A549 (cell line): ENCODE results near the gene GNA12. TPM values are rescaled to one million over a fixed set of nuclear protein-coding genes. Genes with fewer than 3 reads are reported as not detected.

ENCODE experiments used
- ATAC-seq, 2 experiments: fragments of 200-7000 bp in 1 of 2; fragments of >200 bp in 1 of 2; cut with Nextera tagmentation in 1 of 2; cut with Tn5 transposase in 1 of 2; 3 replicates each; pipeline versions ENCODE4 v1.8.0 to v1.9.1; 2018 to 2020; ENCODE audit warnings: mild to moderate bottlenecking in 1 of 2, moderate library complexity in 1 of 2
- CTCF ChIA-PET: fragments of 300-600 bp; sonication (Branson Sonifier 250); formaldehyde crosslinking; extraction: SDS; loops from one replicate; lab custom pipeline; 2021; ENCODE audit warnings: antibody characterized with exemption, inconsistent platforms; lab: Yijun Ruan, JAX
- POLR2A ChIA-PET: fragments of 350-600 bp; formaldehyde crosslinking; extraction: SDS; loops from one replicate; lab custom pipeline; 2021; ENCODE audit warnings: antibody characterized with exemption, inconsistent platforms; lab: Yijun Ruan, JAX
- DNase-seq, 2 experiments: peaks; one replicate each; pipeline versions ENCODE4 v3.0.0 to v3.0.0-alpha.2; 2011 to 2016; ENCODE audit warnings: low read depth in 1 of 2, low spot score in 1 of 2
- FAIRE-seq: peaks from 2 replicates; lab custom pipeline; 2011; peaks lifted over from hg19 to GRCh38; lab: Jason Lieb, UNC
- H3K27ac ChIP-seq, 2 experiments: fragments of >200 bp; sonication (Bioruptor Twin); formaldehyde crosslinking; 3 replicates each; pipeline ENCODE4 v1.5.1; 2016 to 2017
- H3K4me1 ChIP-seq: fragments of >200 bp; sonication (Bioruptor Twin); formaldehyde crosslinking; 3 replicates; pipeline ENCODE4 v1.6.1; 2016
- H3K4me2 ChIP-seq: fragments of >200 bp; sonication (Bioruptor Twin); formaldehyde crosslinking; 3 replicates; pipeline ENCODE4 v1.6.1; 2016
- H3K4me3 ChIP-seq: fragments of >200 bp; sonication (Bioruptor Twin); formaldehyde crosslinking; 3 replicates; pipeline ENCODE4 v1.5.1; 2016
- H3K9me3 ChIP-seq: fragments of >200 bp; sonication (Bioruptor Twin); formaldehyde crosslinking; 3 replicates; pipeline ENCODE4 v1.6.1; 2016
- CBX2 ChIP-seq: fragments of 200-600 bp; sonication (generic); IDR thresholded peaks from 2 replicates; pipeline ENCODE4 v1.6.1; 2016; ENCODE audit warnings: low read depth, mild to moderate bottlenecking, borderline replicate concordance
- CEBPB ChIP-seq, 2 experiments: fragments of >200 bp in 1 of 2; sonication (Bioruptor Twin) in 1 of 2; formaldehyde crosslinking in 1 of 2; IDR thresholded peaks; 2 replicates each; pipeline ENCODE4 v1.6.1; 2012 to 2016
- CHD2 ChIP-seq: fragments of 150-350 bp; IDR thresholded peaks from 2 replicates; pipeline ENCODE4 v1.6.1; 2014; ENCODE audit warnings: low read length; ENCODE audit not compliant: partially characterized antibody
- EP300 ChIP-seq, 2 experiments: fragments of >200 bp; sonication (Bioruptor Twin); formaldehyde crosslinking; IDR thresholded peaks; 2 replicates in 1 of 2; 3 replicates in 1 of 2; pipeline ENCODE4 v1.6.1; 2016 to 2017
- ESRRA ChIP-seq: fragments of 150-350 bp; IDR thresholded peaks from 2 replicates; pipeline ENCODE4 v1.6.1; 2014; ENCODE audit warnings: mild to moderate bottlenecking, low read length, borderline replicate concordance
- FOSB ChIP-seq: fragments of 250-450 bp; sonication (Bioruptor Pico); IDR thresholded peaks from 2 replicates; pipeline ENCODE4 v1.5.0; 2020; ENCODE audit warnings: mild to moderate bottlenecking, moderate library complexity
- FOSL2 ChIP-seq, 2 experiments: fragments of 450-650 bp in 1 of 2; fragments of >200 bp in 1 of 2; sonication (Bioruptor Twin) in 1 of 2; formaldehyde crosslinking; IDR thresholded peaks; 2 replicates each; pipeline versions ENCODE4 v1.5.0 to v1.6.1; 2016 to 2020; ENCODE audit warnings: mild to moderate bottlenecking in 1 of 2, moderate library complexity in 1 of 2
- GATA3 ChIP-seq: IDR thresholded peaks from 2 replicates; pipeline ENCODE4 v1.6.1; 2012; ENCODE audit warnings: borderline replicate concordance
- HDAC2 ChIP-seq: fragments of 200-600 bp; sonication (generic); IDR thresholded peaks from 2 replicates; pipeline ENCODE4 v1.6.1; 2016
- HOXB13 ChIP-seq: fragments of 250-450 bp; sonication (Bioruptor Pico); IDR thresholded peaks from 2 replicates; pipeline ENCODE4 v1.5.0; 2020; ENCODE audit warnings: low read depth, mild to moderate bottlenecking, moderate library complexity
- HOXB5 ChIP-seq: fragments of 250-450 bp; sonication (Bioruptor Pico); IDR thresholded peaks from 2 replicates; pipeline ENCODE4 v1.5.0; 2020; ENCODE audit warnings: mild to moderate bottlenecking, moderate library complexity
- KDM1A ChIP-seq: fragments of 200-600 bp; sonication (generic); IDR thresholded peaks from 2 replicates; pipeline ENCODE4 v1.6.1; 2016; ENCODE audit warnings: low read depth, mild to moderate bottlenecking
- KDM5A ChIP-seq: fragments of 200-600 bp; sonication (generic); IDR thresholded peaks from 2 replicates; pipeline ENCODE4 v1.6.1; 2016; ENCODE audit warnings: antibody characterized with exemption, mild to moderate bottlenecking
- MAZ ChIP-seq: fragments of 150-350 bp; IDR thresholded peaks from 2 replicates; pipeline ENCODE4 v1.6.1; 2014; ENCODE audit warnings: antibody characterized with exemption, low read depth, low read length, borderline replicate concordance
- NFE2L2 ChIP-seq: fragments of 150-350 bp; conservative IDR thresholded peaks from 2 replicates; pipeline ENCODE4 v1.6.1; 2014; ENCODE audit warnings: low read length
- NR3C1 ChIP-seq: fragments of >200 bp; sonication (Bioruptor Twin); formaldehyde crosslinking; IDR thresholded peaks from 3 replicates; pipeline ENCODE4 v1.6.1; 2017
- POLR2A ChIP-seq: IDR thresholded peaks from 2 replicates; pipeline ENCODE4 v1.6.1; 2012; ENCODE audit warnings: mild to moderate bottlenecking, low read length
- POLR2AphosphoS2 ChIP-seq: conservative IDR thresholded peaks from 2 replicates; pipeline ENCODE4 v1.6.1; 2012; ENCODE audit warnings: low read length, improper control_type of control experiment, inconsistent platforms
- RCOR1 ChIP-seq: fragments of 150-350 bp; IDR thresholded peaks from 2 replicates; pipeline ENCODE4 v1.6.1; 2014; ENCODE audit warnings: antibody characterized with exemption, low read length, low read depth
- RNF2 ChIP-seq: fragments of 200-600 bp; sonication (generic); IDR thresholded peaks from 2 replicates; pipeline ENCODE4 v1.6.1; 2016; ENCODE audit warnings: low read depth, mild to moderate bottlenecking, antibody characterized with exemption, moderate library complexity, borderline replicate concordance
- TP53 ChIP-seq: fragments of 250-450 bp; sonication (Bioruptor Pico); IDR thresholded peaks from 2 replicates; pipeline ENCODE4 v1.5.0; 2021; ENCODE audit warnings: mild to moderate bottlenecking, moderate library complexity
- ZC3H11A ChIP-seq: fragments of 450-650 bp; IDR thresholded peaks from 2 replicates; pipeline ENCODE4 v1.6.1; 2014; ENCODE audit warnings: antibody characterized with exemption, mild to moderate bottlenecking
- ZFP36 ChIP-seq: fragments of 450-650 bp; IDR thresholded peaks from 2 replicates; pipeline ENCODE4 v1.6.1; 2014; ENCODE audit warnings: borderline replicate concordance; ENCODE audit not compliant: partially characterized antibody
- ZSCAN20 ChIP-seq: fragments of 250-450 bp; sonication (Bioruptor Pico); IDR thresholded peaks from 2 replicates; pipeline ENCODE4 v1.8.0; 2022; ENCODE audit warnings: mild to moderate bottlenecking, moderate library complexity
- WGBS: methylation state at CpG from one replicate; pipeline ENCODE4 v1.1.6; 2017; ENCODE audit errors: missing lambda C conversion rate; 5-methylcytosine and 5-hydroxymethylcytosine counted together
- polyA plus RNA-seq, 4 experiments: library from polyadenylated mRNA; depleted of rRNA in 3 of 4; stranded (reverse); fragments of >200 nt; fragmentation: RNase III in 1 of 4; extraction: RNeasy Plus Mini Kit Qiagen cat#74134 plus additional on column Dnase treatment in 1 of 4; gene quantifications; 2 replicates in 3 of 4; 3 replicates in 1 of 4; pipeline ENCODE4 v1.2.3, GENCODE V29; 2011 to 2017
- TF ChIP-seq, protein P1 (sequence below): fragments of 150-350 bp; IDR thresholded peaks from 2 replicates; pipeline ENCODE4 v1.6.1; 2014; ENCODE audit warnings: low read depth, mild to moderate bottlenecking, low read length
- TF ChIP-seq, protein P2 (sequence below): fragments of >200 bp; sonication (Bioruptor Twin); formaldehyde crosslinking; IDR thresholded peaks from 2 replicates; pipeline ENCODE4 v1.6.1; 2016
- TF ChIP-seq, protein P3 (sequence below): fragments of 200-600 bp; sonication (generic); IDR thresholded peaks from 2 replicates; pipeline ENCODE4 v1.6.1; 2016; ENCODE audit warnings: antibody characterized with exemption, mild to moderate bottlenecking, moderate library complexity
- TF ChIP-seq, protein P4 (sequence below): fragments of >200 bp; sonication (Bioruptor Twin); formaldehyde crosslinking; IDR thresholded peaks from 3 replicates; pipeline ENCODE4 v1.5.1; 2016
- TF ChIP-seq, protein P5 (sequence below): fragments of 250-450 bp; sonication (Bioruptor Pico); IDR thresholded peaks from 2 replicates; pipeline ENCODE4 v1.5.0; 2021; ENCODE audit warnings: mild to moderate bottlenecking, moderate library complexity, borderline replicate concordance

Gene GNA12
- polyA plus RNA-seq, 2 of the 4 experiments (the other 2 are of a cell fraction) = 33.0 to 43.7 TPM

DNA sequence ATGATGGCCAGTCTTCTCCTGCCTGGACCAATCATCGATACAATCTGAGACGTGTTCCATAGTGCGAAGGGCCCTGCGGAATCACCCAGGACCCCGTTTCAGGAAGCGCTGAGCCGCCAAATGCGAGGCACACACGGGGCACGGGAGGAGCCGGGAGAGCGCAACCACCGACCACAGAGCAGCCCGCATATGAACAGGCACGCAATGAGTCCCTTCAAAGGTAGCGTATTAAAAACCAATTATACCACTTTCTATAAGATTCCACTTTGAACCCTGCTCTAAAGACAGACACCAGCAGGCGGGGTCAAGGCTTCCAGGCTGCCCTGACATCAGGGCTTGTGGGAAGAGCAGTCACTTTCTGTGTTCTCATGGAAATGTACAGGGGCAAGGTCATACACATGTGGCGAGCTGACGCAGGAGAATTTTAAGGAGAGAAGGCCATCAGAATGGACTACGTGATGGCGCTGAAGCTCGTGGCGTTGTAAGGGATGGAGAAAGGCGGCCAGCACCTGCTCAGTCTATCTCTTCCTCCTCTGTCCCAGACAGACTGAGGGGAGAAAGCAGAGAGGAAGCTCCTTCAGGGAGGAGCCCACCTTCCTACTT is 109.9 kb downstream of the GNA12 start:
- Histone ChIP-seq H3K4me3 (no peak overlapping the region), H3K4me2 (no peak overlapping the region), H3K4me1 (no peaks in the 10 kb centered on the region), H3K27ac (no peak overlapping the region), H3K9me3 (no peaks in the 10 kb centered on the region)
- DNase-seq (no peak), FAIRE-seq (no peak), ATAC-seq (no peak)
- ChIA-PET CTCF (no interaction called here), POLR2A (no interaction called here)
- TF ChIP-seq, protein P1, sequence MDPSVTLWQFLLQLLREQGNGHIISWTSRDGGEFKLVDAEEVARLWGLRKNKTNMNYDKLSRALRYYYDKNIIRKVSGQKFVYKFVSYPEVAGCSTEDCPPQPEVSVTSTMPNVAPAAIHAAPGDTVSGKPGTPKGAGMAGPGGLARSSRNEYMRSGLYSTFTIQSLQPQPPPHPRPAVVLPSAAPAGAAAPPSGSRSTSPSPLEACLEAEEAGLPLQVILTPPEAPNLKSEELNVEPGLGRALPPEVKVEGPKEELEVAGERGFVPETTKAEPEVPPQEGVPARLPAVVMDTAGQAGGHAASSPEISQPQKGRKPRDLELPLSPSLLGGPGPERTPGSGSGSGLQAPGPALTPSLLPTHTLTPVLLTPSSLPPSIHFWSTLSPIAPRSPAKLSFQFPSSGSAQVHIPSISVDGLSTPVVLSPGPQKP = no peak
- no peak for TF ChIP-seq FOSL2 (IDR thresholded peaks at IDR 0.05)
- TF ChIP-seq FOSL2 (CRISPR knock-in tag; IDR thresholded peaks at IDR 0.05) = no peak
- TF ChIP-seq, protein P2, sequence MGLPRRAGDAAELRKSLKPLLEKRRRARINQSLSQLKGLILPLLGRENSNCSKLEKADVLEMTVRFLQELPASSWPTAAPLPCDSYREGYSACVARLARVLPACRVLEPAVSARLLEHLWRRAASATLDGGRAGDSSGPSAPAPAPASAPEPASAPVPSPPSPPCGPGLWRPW = no peak
- no peak for TF ChIP-seq RNF2
- no peak for TF ChIP-seq RCOR1
- TF ChIP-seq HOXB13 (CRISPR knock-in tag) = no peak
- TF ChIP-seq ZSCAN20 (CRISPR knock-in tag) = no peak
- TF ChIP-seq ZC3H11A = no peak
- no peak for TF ChIP-seq NFE2L2
- no peak for TF ChIP-seq FOSB (CRISPR knock-in tag)
- TF ChIP-seq KDM5A = no peak
- TF ChIP-seq, protein P3, sequence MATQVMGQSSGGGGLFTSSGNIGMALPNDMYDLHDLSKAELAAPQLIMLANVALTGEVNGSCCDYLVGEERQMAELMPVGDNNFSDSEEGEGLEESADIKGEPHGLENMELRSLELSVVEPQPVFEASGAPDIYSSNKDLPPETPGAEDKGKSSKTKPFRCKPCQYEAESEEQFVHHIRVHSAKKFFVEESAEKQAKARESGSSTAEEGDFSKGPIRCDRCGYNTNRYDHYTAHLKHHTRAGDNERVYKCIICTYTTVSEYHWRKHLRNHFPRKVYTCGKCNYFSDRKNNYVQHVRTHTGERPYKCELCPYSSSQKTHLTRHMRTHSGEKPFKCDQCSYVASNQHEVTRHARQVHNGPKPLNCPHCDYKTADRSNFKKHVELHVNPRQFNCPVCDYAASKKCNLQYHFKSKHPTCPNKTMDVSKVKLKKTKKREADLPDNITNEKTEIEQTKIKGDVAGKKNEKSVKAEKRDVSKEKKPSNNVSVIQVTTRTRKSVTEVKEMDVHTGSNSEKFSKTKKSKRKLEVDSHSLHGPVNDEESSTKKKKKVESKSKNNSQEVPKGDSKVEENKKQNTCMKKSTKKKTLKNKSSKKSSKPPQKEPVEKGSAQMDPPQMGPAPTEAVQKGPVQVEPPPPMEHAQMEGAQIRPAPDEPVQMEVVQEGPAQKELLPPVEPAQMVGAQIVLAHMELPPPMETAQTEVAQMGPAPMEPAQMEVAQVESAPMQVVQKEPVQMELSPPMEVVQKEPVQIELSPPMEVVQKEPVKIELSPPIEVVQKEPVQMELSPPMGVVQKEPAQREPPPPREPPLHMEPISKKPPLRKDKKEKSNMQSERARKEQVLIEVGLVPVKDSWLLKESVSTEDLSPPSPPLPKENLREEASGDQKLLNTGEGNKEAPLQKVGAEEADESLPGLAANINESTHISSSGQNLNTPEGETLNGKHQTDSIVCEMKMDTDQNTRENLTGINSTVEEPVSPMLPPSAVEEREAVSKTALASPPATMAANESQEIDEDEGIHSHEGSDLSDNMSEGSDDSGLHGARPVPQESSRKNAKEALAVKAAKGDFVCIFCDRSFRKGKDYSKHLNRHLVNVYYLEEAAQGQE = no peak
- TF ChIP-seq MAZ = no peak
- no peak for TF ChIP-seq EP300 (IDR thresholded peaks at IDR 0.05)
- TF ChIP-seq CEBPB (IDR thresholded peaks at IDR 0.05) = no peak
- no peak for TF ChIP-seq ZFP36
- no peak for TF ChIP-seq HOXB5 (CRISPR knock-in tag)
- no peak for TF ChIP-seq HDAC2
- no peak for TF ChIP-seq KDM1A
- 95% methylated on average over 24 of the region's 24 CpGs for WGBS

DNA sequence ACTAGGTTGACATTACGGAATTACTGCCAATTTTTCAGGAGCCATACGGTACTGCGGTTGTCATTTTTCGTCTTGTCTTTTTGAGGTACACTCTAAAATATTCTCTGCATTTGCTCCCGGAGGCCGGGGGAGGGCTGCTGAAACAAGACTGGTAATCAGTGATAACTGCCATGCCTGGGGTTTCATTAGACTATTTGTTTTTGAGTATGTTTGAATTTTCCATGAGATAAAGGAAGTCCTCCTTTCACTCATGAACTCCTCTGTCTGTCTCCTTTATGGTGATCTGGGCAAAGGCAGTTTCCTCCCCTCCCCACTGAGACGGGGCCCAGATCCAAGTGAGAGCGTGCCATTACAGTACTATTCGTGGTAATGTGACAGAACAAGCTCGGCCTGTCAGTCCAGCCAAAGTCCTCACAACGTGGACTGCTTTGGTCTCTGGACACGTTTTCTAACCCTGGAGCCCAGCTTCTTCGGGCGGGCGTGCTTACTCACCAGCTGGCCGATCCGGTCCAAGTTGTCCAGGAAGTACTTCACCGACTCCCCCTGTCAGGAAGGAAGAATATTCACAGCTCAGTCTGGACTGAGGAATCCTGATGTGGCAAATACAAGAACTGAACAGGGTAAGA is 111.0 kb downstream of the GNA12 start:
- DNase-seq (no peak), FAIRE-seq (no peak), ATAC-seq (peak in 1 of 2 experiments; percentile 41; a peak in 2 of 6 replicates)
- WGBS = 82% methylated on average over 18 of the region's 18 CpGs
- ChIA-PET POLR2A (no interaction called here), CTCF (interaction anchor here (1.6 kb wide), 1 partner anchor 23 kb away, joined by 4 read pairs; no protein-coding TSS in a partner anchor)
- no peak overlapping the region for H3K27ac ChIP-seq
- no peak overlapping the region for H3K4me3 ChIP-seq
- H3K4me1 ChIP-seq = no peaks in the 10 kb centered on the region
- H3K4me2 ChIP-seq = no peak overlapping the region
- H3K9me3 ChIP-seq = no peaks in the 10 kb centered on the region
- TF ChIP-seq CBX2 (no peak), FOSL2 (IDR thresholded peaks at IDR 0.05) (no peak), FOSL2 (CRISPR knock-in tag; IDR thresholded peaks at IDR 0.05) (no peak), EP300 (IDR thresholded peaks at IDR 0.05) (no peak), NR3C1 (no peak), RCOR1 (no peak), POLR2A (no peak), CHD2 (no peak), POLR2AphosphoS2 (no peak), GATA3 (no peak), TP53 (no peak), ESRRA (no peak)
- TF ChIP-seq, protein P4, sequence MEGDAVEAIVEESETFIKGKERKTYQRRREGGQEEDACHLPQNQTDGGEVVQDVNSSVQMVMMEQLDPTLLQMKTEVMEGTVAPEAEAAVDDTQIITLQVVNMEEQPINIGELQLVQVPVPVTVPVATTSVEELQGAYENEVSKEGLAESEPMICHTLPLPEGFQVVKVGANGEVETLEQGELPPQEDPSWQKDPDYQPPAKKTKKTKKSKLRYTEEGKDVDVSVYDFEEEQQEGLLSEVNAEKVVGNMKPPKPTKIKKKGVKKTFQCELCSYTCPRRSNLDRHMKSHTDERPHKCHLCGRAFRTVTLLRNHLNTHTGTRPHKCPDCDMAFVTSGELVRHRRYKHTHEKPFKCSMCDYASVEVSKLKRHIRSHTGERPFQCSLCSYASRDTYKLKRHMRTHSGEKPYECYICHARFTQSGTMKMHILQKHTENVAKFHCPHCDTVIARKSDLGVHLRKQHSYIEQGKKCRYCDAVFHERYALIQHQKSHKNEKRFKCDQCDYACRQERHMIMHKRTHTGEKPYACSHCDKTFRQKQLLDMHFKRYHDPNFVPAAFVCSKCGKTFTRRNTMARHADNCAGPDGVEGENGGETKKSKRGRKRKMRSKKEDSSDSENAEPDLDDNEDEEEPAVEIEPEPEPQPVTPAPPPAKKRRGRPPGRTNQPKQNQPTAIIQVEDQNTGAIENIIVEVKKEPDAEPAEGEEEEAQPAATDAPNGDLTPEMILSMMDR = no peak
- TF ChIP-seq, protein P5, sequence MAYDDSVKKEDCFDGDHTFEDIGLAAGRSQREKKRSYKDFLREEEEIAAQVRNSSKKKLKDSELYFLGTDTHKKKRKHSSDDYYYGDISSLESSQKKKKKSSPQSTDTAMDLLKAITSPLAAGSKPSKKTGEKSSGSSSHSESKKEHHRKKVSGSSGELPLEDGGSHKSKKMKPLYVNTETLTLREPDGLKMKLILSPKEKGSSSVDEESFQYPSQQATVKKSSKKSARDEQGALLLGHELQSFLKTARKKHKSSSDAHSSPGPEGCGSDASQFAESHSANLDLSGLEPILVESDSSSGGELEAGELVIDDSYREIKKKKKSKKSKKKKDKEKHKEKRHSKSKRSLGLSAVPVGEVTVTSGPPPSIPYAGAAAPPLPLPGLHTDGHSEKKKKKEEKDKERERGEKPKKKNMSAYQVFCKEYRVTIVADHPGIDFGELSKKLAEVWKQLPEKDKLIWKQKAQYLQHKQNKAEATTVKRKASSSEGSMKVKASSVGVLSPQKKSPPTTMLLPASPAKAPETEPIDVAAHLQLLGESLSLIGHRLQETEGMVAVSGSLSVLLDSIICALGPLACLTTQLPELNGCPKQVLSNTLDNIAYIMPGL (CRISPR knock-in tag) = no peak
